SW 1271 (cell line): ENCODE data around the gene MRPS7.
A peak's percentile ranks its signal among the peaks of the same experiment; 100 is the strongest.
"Not testable (repeated sequence)": the region's sequence is repeated elsewhere in the genome, so short reads cannot be mapped to it uniquely, and the experiment has no call there.

Experiments used
- DNase-seq, 2 experiments: peaks; one replicate each; lab custom pipeline; 2025; lab: John Stamatoyannopoulos, UW

Gene MRPS7

GRCh38 chr17:75271955-75272847, 10.5 kb downstream of the MRPS7 start:
- no peak for DNase-seq

GRCh38 chr17:75272848-75273184, 11.1 kb downstream of the MRPS7 start:
- no peak for DNase-seq

- no peak for DNase-seq
These were observed 12.5 kb downstream of the MRPS7 start for GRCh38 chr17:75273977-75274708.

GRCh38 chr17:75277664-75278071, 16.0 kb downstream of the MRPS7 start:
- DNase-seq: no peak

- DNase-seq: not testable (repeated sequence)
These were observed 18.5 kb downstream of the MRPS7 start for GRCh38 chr17:75280189-75280588.

DNA sequence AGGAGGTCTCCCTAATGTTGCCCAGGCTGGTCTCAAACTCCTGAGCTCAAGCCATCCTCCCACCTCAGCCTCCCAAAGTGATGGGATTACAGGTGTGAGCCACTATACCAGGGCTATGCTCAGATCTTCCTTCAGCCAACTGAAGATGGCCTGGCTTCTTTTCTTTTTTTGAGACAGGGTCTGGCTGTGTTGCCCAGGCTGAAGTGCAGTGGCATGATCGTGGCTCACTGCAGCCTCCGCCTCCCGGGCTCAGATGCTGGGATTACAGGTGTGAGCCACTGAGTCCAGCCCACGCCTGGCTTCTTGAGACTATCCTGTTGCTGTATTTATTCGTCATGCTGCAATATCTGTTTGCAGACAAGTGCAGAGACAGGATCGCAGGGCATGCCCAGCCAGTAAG, 23.4 kb downstream of the MRPS7 start:
- DNase-seq: no peak

GRCh38 chr17:75287221-75287620, 25.5 kb downstream of the MRPS7 start:
- DNase-seq: no peak

DNA sequence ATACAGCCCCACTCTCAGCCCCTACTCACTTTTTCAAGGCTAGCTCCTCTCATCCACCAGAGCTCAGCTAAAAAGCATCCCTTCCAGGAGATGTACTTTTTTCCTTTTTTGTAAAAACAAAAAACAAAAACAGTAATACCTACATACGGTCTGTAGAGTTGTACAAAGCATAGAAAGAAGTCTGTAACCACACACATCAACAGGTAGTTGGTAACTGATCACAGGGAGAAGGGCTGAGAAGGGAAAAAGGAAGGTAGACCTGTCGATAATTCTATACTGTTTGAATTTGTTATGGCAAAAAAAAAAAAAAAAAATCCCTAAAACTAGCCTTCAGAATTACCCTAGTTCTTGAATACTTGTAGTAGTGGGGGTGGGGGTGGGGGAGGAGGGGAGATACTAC, 26.7 kb downstream of the MRPS7 start:
- no peak for DNase-seq

GRCh38 chr17:75288770-75289114, 27.1 kb downstream of the MRPS7 start:
- peak in 1 of 2 experiments; percentile 37 for DNase-seq

- peak; percentile 94 to 97 for DNase-seq
These were observed 27.6 kb downstream of the MRPS7 start, which contains the start of gene SLC25A19 for GRCh38 chr17:75289115-75289831. Gene SLC25A19 (minus strand): TSS chr17:75289433. CDS start chr17:75286764, 2,669 bp downstream.

DNA sequence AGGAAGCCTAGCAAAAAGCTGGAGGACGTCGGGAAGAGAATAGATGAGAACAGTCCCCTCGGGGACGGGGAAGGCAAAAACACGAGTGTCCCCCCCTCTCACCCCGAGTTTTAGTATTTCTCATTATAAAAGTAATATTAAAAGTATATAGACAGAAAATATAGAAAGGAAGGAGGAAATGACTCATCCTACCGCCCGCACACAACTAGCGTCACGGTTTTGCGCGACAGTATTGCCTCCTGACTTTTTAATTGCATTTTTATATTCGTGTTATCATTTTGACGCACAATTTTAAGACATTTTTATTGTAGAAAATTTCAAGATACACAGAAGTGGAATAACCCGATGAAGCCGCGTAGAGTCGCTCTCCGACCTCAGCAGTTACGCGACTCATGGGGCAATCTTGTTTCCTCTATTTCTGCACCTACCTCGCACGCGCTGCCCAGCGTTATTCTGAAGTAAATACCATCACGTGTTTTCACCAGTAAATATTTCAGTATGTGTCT, 28.2 kb downstream of the MRPS7 start:
- DNase-seq: peak in 1 of 2 experiments; percentile 62

- DNase-seq: not testable (repeated sequence)
These were observed 31.2 kb downstream of the MRPS7 start for GRCh38 chr17:75292810-75293448.

DNA sequence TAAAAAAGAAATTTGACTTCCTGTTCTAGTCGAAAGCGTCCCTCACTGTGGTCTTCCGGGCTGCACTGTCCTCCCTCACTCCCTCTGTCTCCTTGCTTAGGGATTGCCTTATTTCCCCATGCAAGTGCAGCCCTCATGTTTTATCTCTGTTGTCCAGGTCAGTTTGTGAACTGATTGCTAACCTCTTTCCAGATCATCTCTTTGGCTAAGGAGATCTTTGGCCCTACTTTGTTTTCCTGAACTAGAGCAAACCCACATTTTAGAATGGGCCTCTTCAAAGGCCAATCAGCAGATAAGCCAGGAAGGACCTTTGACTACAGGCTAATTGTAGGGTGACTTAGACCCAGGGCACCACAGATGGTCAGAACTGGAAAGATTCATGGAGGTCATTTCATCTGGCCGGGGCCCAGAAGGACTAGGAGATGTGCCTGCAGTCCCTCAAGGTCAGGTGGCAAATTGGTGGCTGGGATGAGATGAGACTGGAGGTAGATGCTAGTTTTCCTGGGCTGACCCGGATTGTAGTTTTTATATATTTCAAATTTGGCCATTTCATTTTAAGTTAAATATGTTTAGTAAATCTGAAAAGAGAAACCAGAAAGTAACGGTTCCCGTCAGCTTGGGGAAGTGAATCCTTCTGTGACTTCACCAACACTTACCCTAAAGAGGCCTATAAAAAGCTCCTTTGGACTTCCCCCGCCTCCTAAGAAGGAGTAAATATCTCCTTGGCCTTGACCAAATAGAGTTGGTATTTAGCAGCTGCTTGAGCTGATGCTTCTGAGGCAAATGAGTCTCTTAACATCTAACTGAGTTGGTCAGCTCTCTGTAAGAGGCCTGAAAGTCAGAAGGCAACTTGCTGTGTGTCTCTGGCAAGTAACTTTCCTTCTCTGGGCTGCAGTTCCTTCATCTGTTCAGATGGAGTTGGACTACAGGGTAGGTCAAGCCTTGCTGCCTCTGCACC, 33.8 kb downstream of the MRPS7 start:
- no peak for DNase-seq

- DNase-seq: no peak
These were observed 38.6 kb downstream of the MRPS7 start for GRCh38 chr17:75300280-75300679.

- DNase-seq: no peak
These were observed 39.4 kb downstream of the MRPS7 start for GRCh38 chr17:75301049-75301448.

- DNase-seq: no peak
These were observed 40.0 kb downstream of the MRPS7 start for GRCh38 chr17:75301502-75302206.

DNA sequence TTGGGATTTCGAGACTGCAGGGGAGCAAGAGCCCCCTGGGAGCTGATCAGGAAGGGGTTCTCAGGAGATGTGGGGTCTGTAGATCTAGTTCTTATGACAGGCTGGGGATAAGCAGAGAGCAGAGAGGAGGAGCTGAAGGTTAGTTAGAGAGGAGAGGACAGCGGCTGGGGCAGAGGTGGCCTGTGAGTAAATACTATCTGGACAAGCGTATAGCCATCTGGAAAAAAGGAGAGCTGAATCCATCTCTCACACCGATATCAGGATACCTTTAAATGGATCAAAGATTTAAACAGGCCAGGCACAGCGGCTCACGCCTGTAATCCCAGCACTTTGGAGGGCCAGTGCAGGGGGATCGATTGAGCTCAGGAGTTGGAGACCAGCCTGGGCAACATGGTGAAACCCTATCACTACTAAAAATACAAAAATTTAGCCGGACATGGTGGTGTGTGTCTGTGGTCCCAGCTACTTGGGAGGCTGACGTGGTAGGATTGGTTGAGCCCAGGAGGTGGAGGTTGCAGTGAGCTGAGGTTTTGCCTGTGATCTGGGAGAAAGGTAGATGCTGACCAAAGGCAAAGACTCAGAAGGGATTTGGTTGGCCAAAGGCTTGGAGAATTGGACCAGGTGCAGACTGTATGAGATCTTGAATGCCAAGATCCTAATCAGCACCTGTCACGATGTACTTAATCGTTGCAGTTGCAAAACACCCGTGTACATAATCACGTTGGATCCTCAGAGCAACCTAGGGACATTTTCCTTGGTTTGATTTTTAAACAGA, 46.5 kb downstream of the MRPS7 start:
- no peak for DNase-seq

DNA sequence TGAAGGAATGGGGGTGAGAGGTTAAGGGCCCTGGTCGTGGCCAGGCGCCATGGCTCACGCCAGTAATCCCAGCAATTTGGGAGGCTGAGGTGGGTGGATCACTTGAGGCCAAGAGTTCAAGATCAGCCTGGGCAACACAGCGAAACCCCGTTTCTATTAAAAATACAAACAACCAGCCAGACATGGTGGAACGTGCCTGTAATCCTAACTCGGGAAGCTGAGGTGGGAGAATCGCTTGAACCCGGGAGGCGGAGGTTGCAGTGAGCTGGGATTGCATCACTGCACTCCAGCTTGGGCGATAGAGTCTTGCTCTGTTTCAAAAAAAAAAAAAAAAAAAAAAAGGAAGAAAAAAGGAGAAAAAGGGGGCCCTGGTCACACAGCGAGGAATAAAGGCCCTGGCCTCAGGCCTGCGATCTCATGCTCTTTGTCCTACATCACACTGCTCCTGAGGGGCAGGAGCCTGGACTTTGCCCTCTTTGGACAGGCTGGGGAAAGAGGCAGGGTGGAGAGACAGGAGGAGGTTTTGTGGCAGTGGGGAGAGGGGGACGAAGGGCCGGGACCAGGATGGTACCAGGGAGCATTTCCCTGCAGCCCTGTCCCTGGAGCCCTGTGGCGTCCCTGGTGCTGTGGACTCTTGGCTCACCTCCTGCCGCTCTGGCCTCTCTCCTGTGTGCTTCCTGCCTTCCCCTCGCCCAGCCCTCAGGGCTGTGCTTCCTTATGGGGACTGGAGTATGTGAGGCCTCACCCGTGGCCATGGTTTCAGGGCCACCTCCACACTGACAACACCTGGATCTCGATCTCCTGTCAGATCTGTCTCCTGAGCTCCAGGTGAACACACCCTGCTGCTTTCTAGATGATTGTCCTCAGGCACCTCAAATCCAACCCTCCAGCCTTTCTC, 47.3 kb downstream of the MRPS7 start:
- no peak for DNase-seq
